GM12891 (cell line): ENCODE data around the gene RTL1.

Experiments used
- DNase-seq: peaks from one replicate; pipeline ENCODE4 v3.0.0; 2011; ENCODE audit warnings: low spot score; ENCODE audit not compliant: insufficient read length
- FAIRE-seq: peaks from 2 replicates; lab custom pipeline; 2011; peaks lifted over from hg19 to GRCh38; lab: Jason Lieb, UNC
- PAX5 ChIP-seq: IDR thresholded peaks from 2 replicates; pipeline ENCODE4 v1.6.1; 2011; ENCODE audit warnings: low read length, moderate library complexity, mild to moderate bottlenecking; ENCODE audit not compliant: insufficient read depth, severe bottlenecking
- POLR2A ChIP-seq: IDR thresholded peaks from 2 replicates; pipeline ENCODE4 v1.6.1; 2011; ENCODE audit warnings: low read depth, low read length, control low read depth
- POLR2AphosphoS5 ChIP-seq: IDR thresholded peaks from 2 replicates; pipeline ENCODE4 v1.6.1; 2011; ENCODE audit warnings: low read depth, low read length, control low read depth
- POU2F2 ChIP-seq: IDR thresholded peaks from 2 replicates; pipeline ENCODE4 v1.6.1; 2011; ENCODE audit warnings: low read depth, mild to moderate bottlenecking, control low read depth, low read length, moderate library complexity
- SPI1 ChIP-seq: IDR thresholded peaks from 2 replicates; pipeline ENCODE4 v1.6.1; 2011; ENCODE audit warnings: low read depth, low read length, control low read depth
- TAF1 ChIP-seq: IDR thresholded peaks from 2 replicates; pipeline ENCODE4 v1.6.1; 2011; ENCODE audit warnings: low read depth, low read length, control low read depth

Gene RTL1

GRCh38 chr14:100875126-100875525 is 28.4 kb downstream of the RTL1 start:
- TF ChIP-seq SPI1 (no peak), POLR2A (no peak), POLR2AphosphoS5 (no peak), PAX5 (no peak), TAF1 (no peak), POU2F2 (no peak)
- FAIRE-seq, result no peak
- no peak for DNase-seq

- DNase-seq, result no peak
- TF ChIP-seq PAX5 (no peak), POLR2AphosphoS5 (no peak)
- FAIRE-seq, result no peak
These were observed 29.0 kb downstream of the RTL1 start for GRCh38 chr14:100874411-100875091.

- TF ChIP-seq PAX5 (no peak), TAF1 (no peak), POU2F2 (no peak), SPI1 (no peak)
- DNase-seq (no peak), FAIRE-seq (no peak)
These were observed 29.5 kb downstream of the RTL1 start for GRCh38 chr14:100874051-100874410.

- no peak for TF ChIP-seq POU2F2
- TF ChIP-seq POLR2A, result no peak
- no peak for TF ChIP-seq PAX5
- no peak for TF ChIP-seq TAF1
- peak; percentile 77 for FAIRE-seq
These were observed 30.4 kb downstream of the RTL1 start for GRCh38 chr14:100873096-100873482.

GRCh38 chr14:100872259-100873095 is 31.0 kb downstream of the RTL1 start:
- no peak for FAIRE-seq
- TF ChIP-seq POLR2A (no peak), SPI1 (no peak), POLR2AphosphoS5 (no peak), TAF1 (no peak), PAX5 (no peak), POU2F2 (no peak)
- no peak for DNase-seq

More at GRCh38 chr14:100873096-100873482, 30.4 kb downstream of the RTL1 start:
- no peak for DNase-seq

GRCh38 chr14:100871234-100872186 is 32.0 kb downstream of the RTL1 start:
- TF ChIP-seq POU2F2 (no peak), SPI1 (no peak), POLR2AphosphoS5 (no peak), PAX5 (no peak), TAF1 (no peak), POLR2A (no peak)
- DNase-seq, result no peak
- FAIRE-seq, result no peak

- DNase-seq (no peak), FAIRE-seq (no peak)
- TF ChIP-seq TAF1 (no peak), POU2F2 (no peak), POLR2AphosphoS5 (no peak)
These were observed 34.7 kb downstream of the RTL1 start for GRCh38 chr14:100868621-100869370.

- TF ChIP-seq PAX5, result no peak
- no peak for TF ChIP-seq POLR2AphosphoS5
- no peak for TF ChIP-seq POU2F2
- no peak for TF ChIP-seq TAF1
- no peak for TF ChIP-seq POLR2A
- TF ChIP-seq SPI1, result no peak
- FAIRE-seq (no peak), DNase-seq (no peak)
These were observed 35.7 kb downstream of the RTL1 start for GRCh38 chr14:100867631-100868315.
